ENCODE measurements around the gene HIRA. TPM values are rescaled to one million over a fixed set of nuclear protein-coding genes. Genes with fewer than 3 reads are reported as not detected.

Gene HIRA
- polyA plus RNA-seq, 3 donors, result 1.8 to 20.7 (median 2.6) TPM

GRCh38 chr22:19454156-19454555 is 22.6 kb upstream of the HIRA start:
- no peak overlapping the region for H3K4me3 Mint-ChIP-seq

GRCh38 chr22:19453718-19454117 is 22.2 kb upstream of the HIRA start:
- Mint-ChIP-seq H3K4me1 (peaks cover under 1% of the 10 kb centered on the region), H3K36me3 (peaks cover 73 to 77% of the 10 kb centered on the region in 2 donors), H3K9me3 (no peaks in the 10 kb centered on the region), H3K27me3 (ENCODE audit: low read depth in 3 of 3) (no peaks in the 10 kb centered on the region), H3K27ac (no peak overlapping the region), H3K4me3 (no peak overlapping the region)
- no peak for TF ChIP-seq CTCF (IDR thresholded peaks at IDR 0.05)
- Histone ChIP-seq H3K36me3 (replicated peaks in 1 of 2; ENCODE audit: control insufficient read depth in 1 of 2, insufficient read depth in 2 of 2, low read length in 2 of 2) (peaks cover 67 to 86% of the 10 kb centered on the region in 2 donors), H3K79me2 (ENCODE audit: insufficient read depth, low read length) (no peaks in the 10 kb centered on the region), H3K27me3 (ENCODE audit: control insufficient read depth in 2 of 2, insufficient read depth in 2 of 2, low read length in 2 of 2) (no peaks in the 10 kb centered on the region), H3K9me3 (replicated peaks in 1 of 2; ENCODE audit: control insufficient read depth in 1 of 2, insufficient read depth in 1 of 2, low read length in 2 of 2) (no peaks in the 10 kb centered on the region), H3K9ac (ENCODE audit: insufficient read depth, low read length, poor library complexity, severe bottlenecking) (no peak overlapping the region), H3K4me1 (ENCODE audit: control insufficient read depth in 1 of 2, insufficient read depth in 2 of 2, low read length in 2 of 2) (peaks cover 0 to 1% of the 10 kb centered on the region in 2 donors), H4K20me1 (ENCODE audit: insufficient read depth, low read length) (no peaks in the 10 kb centered on the region), H2AFZ (ENCODE audit: insufficient read depth, low read depth, low read length, poor library complexity, severe bottlenecking) (no peak overlapping the region), H3K27ac (ENCODE audit: low read depth in 1 of 2, low read length in 2 of 2) (no peak overlapping the region), H3K4me2 (replicated peaks; ENCODE audit: extremely low read depth, low read length, poor library complexity, severe bottlenecking) (no peak overlapping the region), H3K4me3 (replicated peaks in 1 of 3; ENCODE audit: low read depth in 2 of 3, low read length in 3 of 3) (no peak overlapping the region)
- DNase-seq, result no peak
- intact Hi-C loops (cut with micrococcal nuclease), result no loop called here
- 95% methylated on average over 5 of the region's 5 CpGs for WGBS (ENCODE audit: insufficient coverage)

More at GRCh38 chr22:19454156-19454555, 22.6 kb upstream of the HIRA start:
- no peak for TF ChIP-seq CTCF (IDR thresholded peaks at IDR 0.05)
- Mint-ChIP-seq H3K4me1 (no peaks in the 10 kb centered on the region), H3K27me3 (ENCODE audit: low read depth in 3 of 3) (no peaks in the 10 kb centered on the region), H3K36me3 (peaks cover 73 to 79% of the 10 kb centered on the region in 2 donors), H3K9me3 (no peaks in the 10 kb centered on the region), H3K27ac (no peak overlapping the region)
- DNase-seq, result no peak
- Histone ChIP-seq H3K27ac (ENCODE audit: low read depth in 1 of 2, low read length in 2 of 2) (no peak overlapping the region), H3K4me2 (replicated peaks; ENCODE audit: extremely low read depth, low read length, poor library complexity, severe bottlenecking) (no peak overlapping the region), H4K20me1 (ENCODE audit: insufficient read depth, low read length) (no peaks in the 10 kb centered on the region), H2AFZ (ENCODE audit: insufficient read depth, low read depth, low read length, poor library complexity, severe bottlenecking) (no peak overlapping the region), H3K4me1 (ENCODE audit: control insufficient read depth in 1 of 2, insufficient read depth in 2 of 2, low read length in 2 of 2) (no peaks in the 10 kb centered on the region), H3K27me3 (ENCODE audit: control insufficient read depth in 2 of 2, insufficient read depth in 2 of 2, low read length in 2 of 2) (no peaks in the 10 kb centered on the region), H3K9ac (ENCODE audit: insufficient read depth, low read length, poor library complexity, severe bottlenecking) (no peak overlapping the region), H3K9me3 (replicated peaks in 1 of 2; ENCODE audit: control insufficient read depth in 1 of 2, insufficient read depth in 1 of 2, low read length in 2 of 2) (no peaks in the 10 kb centered on the region), H3K36me3 (replicated peaks in 1 of 2; ENCODE audit: control insufficient read depth in 1 of 2, insufficient read depth in 2 of 2, low read length in 2 of 2) (peaks cover 72 to 91% of the 10 kb centered on the region in 2 donors), H3K79me2 (ENCODE audit: insufficient read depth, low read length) (no peaks in the 10 kb centered on the region), H3K4me3 (replicated peaks in 1 of 3; ENCODE audit: low read depth in 2 of 3, low read length in 3 of 3) (no peak overlapping the region)
- intact Hi-C loops (cut with micrococcal nuclease), result no loop called here
- 100% methylated on average over 1 of the region's 6 CpGs for WGBS (ENCODE audit: insufficient coverage)
